Measurements from ENCODE around the gene UFM1. TPM values are rescaled to one million over a fixed set of nuclear protein-coding genes. Genes with fewer than 3 reads are reported as not detected.

UFM1 gene
- total RNA-seq, 4 donors from 2014 or later = 38.2 to 74.0 (median 56.1) TPM

DNA sequence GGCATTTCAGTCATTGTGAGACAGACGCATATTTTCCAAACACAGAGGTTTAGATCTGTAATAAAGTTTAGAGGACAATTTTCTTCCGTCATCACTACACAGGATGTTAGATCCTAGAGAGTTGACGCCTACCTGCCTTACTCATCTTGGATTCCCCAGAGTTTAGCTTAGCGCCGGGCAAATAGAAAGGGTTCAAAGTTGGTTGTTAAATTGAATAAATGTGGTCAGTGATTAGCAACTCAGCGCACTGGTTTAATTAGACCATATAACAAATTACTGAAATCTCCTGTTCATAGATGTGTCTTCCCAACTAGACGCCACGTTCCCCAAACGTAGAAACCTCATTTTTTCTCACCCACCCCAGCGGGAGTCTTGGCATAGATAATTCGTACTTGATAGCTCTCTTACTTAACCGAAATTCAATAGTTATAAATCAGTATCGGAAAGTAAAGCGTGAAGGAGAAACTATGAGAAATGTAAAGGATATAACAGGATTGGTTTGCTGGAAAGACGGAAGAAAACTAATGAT is 726 bp upstream of the UFM1 start:
- TF ChIP-seq, protein P1, sequence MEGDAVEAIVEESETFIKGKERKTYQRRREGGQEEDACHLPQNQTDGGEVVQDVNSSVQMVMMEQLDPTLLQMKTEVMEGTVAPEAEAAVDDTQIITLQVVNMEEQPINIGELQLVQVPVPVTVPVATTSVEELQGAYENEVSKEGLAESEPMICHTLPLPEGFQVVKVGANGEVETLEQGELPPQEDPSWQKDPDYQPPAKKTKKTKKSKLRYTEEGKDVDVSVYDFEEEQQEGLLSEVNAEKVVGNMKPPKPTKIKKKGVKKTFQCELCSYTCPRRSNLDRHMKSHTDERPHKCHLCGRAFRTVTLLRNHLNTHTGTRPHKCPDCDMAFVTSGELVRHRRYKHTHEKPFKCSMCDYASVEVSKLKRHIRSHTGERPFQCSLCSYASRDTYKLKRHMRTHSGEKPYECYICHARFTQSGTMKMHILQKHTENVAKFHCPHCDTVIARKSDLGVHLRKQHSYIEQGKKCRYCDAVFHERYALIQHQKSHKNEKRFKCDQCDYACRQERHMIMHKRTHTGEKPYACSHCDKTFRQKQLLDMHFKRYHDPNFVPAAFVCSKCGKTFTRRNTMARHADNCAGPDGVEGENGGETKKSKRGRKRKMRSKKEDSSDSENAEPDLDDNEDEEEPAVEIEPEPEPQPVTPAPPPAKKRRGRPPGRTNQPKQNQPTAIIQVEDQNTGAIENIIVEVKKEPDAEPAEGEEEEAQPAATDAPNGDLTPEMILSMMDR (IDR thresholded peaks at IDR 0.05; ENCODE audit: low read depth) = no peak

DNA sequence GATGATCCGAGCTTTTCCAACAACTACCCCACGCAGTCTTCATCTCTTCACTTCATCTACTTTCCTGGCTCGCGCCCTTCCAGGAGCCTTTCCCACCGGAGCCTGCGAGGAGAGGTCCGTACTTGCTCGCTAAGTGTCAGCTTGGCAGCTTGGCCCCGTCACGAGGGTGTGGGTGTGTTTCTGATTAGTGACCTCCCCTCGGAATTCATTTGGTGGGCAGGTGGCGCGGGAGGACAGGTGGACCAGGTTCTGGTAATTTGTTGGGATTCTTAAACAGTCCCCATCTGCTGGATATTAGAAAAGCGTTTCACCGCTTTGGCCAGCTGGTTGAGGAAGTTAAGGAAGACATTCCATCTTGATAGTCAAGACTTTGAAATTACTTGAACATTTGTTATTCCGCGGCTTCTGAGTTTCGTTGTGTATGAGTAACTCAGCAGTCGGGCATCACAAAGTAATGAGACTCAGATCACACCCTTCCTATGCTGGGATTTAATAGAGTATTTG is 515 bp downstream of the UFM1 start:
- TF ChIP-seq, protein P1 (IDR thresholded peaks at IDR 0.05; ENCODE audit: low read depth) = no peak

DNA sequence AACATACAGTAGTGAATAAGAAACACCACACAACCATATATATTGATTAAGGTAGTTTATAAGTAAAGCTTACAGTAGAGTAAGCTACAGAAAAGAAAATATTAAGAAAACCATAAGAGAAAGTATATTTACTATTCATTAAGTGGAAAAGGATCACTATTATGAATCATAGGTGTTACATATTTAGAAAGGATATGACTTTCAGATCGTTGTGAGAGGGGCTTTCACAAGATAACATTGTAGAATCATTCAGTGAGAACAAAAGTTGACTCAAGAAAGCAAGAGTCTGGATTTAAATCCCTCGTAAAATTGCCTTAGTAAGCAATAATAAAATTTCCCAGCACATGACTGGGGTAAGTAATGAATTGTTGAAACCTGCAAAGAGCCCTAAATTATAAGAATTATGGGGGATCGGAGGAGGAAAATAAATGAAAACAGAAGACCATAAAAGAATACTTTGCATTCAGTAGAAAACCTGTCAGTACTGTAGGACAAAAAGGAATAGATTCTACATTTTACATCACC is 6.0 kb downstream of the UFM1 start:
- TF ChIP-seq, protein P1 (IDR thresholded peaks at IDR 0.05; ENCODE audit: low read depth) = no peak

DNA sequence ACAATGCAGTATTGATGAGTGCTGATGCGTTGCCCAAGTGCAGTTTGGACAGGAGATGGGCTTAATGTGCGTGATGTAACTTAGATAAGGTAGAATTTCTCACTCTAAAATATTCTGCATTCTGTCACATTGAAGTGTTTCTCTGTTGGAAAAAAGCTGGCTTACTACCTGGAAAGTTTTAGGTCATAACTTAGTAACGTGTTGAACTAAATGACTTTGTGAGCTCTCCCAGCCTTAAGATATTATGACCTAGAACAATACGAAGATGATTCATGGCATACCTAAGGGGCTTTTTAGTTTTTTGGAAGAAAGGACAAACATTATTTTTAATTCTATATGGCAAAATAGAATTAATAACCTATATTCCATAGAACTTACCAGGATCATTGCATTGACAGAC is 9.0 kb downstream of the UFM1 start:
- TF ChIP-seq, protein P1 (IDR thresholded peaks at IDR 0.05; ENCODE audit: low read depth) = no peak

DNA sequence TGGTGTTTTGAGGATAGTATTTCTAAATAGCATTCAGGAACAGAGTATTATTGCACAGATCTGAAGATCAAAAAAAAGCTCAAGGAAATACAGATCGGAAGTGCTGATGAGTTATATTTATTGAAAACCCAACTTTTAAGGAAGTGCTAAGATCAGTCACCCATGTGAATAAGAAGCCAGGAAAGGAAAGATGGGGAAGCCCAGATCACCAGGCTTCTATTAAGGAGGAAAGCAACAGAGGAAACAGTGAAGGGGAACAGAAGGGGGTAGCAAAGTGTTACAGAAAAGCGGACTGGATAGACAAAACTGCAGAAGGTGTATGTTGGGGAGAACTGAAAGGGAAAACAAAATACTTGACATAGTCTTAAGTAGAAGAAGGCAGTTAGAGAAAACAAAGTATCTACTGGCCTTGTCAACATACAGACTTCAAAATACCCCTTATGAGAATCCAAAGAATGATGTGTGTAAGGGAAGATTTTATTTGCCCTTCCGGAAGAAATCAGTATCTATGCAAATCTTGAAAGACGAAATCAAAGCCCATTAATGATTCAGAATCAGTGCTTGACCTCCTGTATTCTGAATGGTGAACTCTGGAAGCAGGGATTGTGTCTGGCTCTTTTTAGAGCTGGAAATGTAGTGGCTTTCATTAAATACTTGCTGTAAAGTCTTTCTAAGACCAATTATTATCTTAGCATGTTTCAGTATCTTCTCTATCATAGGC is 12.1 kb downstream of the UFM1 start:
- TF ChIP-seq, protein P1 (IDR thresholded peaks at IDR 0.05; ENCODE audit: low read depth) = no peak

DNA sequence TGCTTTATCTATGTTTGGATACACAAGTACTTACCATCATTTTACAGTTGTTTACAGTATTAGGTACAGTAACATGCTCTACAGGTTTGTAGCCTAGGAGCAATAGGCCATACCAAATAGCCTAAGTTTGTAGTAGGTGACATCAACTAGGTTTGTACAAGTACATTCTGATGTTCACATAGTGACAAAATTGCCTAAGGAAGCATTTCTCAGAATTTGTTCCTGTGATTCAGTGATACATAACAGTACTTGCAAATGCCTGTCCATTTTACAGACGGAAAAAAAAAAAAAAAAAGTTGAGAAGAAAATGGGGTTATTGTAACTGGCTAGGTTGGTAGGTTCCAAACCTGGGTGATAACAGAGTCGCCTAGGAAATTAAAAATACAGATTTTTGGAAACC is 13.6 kb downstream of the UFM1 start:
- TF ChIP-seq, protein P1 (IDR thresholded peaks at IDR 0.05; ENCODE audit: low read depth) = no peak

DNA sequence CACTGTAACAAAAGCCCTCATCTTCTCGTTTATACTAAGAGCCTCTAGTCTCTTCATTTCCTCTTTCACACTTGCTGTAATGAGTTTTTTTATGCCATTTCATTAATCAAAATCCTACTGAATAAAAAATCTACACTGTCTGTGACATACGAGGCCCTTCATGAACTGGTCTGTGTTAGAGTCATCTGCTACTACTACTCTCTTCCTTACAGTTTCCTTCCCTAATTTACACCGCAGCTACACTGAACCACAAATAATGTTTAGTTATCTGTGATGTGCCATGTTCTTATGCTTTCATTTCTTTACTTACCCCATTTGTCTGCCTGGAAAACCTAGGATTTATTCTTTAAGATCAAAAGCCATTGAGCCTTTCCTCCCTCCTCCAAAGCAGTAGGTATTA is 16.0 kb downstream of the UFM1 start:
- TF ChIP-seq, protein P1 (IDR thresholded peaks at IDR 0.05; ENCODE audit: low read depth) = no peak
